NCI-H146 treated with DMSO at 0.1 percent for 48 hours (cell line): ENCODE data around the gene KIAA0040.

Experiments
- DNase-seq: peaks from one replicate; lab custom pipeline; 2025; ENCODE audit not compliant: unreplicated experiment; lab: John Stamatoyannopoulos, UW

Gene KIAA0040

DNA sequence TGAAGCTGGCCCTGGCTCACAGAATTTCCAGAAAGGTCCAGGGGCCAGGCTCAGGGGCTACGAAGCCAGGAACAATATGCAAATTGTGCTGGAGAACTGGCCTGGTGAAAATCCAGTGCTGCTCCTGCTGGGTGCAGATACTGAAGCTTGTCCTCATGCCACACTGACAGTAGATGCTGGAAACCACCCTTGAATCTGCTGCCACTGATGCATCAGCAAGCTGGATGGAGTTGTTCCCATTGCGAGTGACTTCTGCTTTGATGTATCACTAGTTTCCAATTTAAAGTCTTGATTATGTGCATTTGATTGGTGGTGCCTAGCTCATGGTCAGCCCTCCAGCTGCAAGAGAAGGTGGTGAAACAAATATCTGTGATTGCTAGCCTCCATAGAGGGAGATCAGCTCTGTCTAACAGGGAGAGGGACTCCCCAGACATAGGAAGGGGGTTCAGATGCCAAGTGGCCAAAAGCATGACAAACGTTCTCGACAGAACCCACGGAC, 11.0 kb upstream of the KIAA0040 start:
- DNase-seq: no peak

DNA sequence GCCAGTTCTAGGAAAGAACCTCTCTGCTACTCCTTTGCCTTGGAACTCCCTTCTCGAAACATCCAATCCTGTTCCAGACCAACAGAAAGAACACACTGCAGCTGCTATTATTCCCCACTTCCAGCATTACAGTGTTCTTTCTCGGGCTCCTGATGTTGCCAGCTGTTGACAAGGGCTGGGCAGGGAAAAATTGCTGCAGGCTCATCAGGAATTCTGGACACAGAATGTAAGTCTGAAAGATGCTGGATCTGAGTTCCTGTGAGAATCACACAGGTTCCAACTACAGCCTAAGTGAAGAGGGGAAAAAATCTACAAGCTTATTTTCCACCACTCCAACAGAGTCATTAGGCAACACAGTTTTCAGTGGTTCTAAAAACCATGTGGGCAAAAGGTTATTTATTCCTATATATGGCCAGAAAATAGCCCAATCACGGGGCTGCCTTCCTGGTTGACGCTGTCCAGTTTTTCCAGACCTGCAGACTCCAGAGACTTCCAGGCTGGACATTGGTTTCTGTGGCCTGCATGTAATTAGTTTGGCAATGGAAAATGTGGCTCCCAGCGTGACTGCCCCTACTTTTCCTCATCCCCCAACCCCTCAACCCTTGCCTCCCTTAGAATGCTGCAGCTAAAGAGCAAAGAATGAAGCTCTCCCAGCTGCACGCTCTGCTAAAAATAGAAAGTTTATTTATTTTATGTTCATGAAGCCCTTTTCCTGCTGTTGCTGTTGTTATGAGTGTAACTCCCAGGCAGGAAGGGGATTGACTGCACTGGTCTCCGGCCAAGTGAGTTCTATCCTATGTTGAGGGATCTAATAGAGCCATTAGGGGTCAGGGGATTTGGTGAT, 8.3 kb upstream of the KIAA0040 start:
- DNase-seq: no peak

DNA sequence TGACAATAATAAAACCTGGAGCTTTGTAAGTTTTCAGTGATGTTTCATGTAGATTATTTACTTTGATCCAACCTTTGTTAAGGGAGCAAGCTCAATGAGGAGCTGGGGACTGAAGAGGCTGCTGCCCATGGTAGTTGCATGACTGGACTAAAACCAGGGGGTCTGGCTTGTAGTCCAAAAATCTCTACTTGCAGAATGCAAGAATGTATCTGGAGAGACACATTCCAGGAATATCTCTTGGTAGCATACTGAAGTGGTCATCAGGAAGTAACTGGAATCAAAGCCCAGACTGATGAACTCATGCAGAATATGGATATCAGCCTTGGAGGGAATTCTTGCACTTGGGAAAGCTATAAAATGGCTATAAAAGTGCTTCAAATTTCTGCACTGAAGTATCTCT, 5.8 kb upstream of the KIAA0040 start:
- no peak for DNase-seq

DNA sequence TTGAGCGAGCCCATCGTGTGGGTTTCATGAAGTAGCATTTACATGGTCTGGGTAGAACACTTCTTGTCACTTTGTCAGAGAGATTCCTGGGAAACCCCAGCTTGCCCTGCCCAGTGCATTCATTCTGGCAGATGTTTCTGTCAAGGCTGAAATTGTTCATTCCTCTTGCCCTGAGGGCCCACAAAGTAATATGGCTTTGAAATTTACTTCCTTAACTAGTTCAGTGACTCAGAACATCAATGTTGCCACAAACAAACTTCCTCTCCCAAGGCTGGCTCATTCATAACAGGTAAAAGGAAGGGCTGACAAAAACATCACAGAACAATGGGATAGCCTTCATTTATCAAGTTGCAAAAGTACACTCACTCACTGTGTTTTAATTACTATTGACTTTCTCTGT, 5.0 kb upstream of the KIAA0040 start:
- no peak for DNase-seq

DNA sequence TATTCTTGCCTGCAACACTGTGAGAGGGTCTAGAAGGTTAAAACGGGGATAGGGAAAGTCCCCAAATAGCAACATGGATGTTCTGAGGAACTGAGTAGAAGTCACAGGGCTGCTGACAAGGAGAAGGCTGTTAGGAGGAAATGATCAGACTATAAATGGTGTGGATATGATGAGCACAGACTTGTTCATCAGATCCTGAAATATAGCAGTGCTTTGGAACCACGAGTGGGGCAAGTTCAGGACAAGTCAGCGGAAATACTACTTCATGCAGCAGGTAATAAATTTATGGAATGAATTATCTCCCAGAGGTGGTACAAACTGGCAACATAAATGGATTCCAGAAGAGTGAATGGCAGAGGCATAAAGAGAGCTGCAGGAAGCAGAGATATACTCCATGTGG, 3.2 kb upstream of the KIAA0040 start:
- DNase-seq: no peak

DNA sequence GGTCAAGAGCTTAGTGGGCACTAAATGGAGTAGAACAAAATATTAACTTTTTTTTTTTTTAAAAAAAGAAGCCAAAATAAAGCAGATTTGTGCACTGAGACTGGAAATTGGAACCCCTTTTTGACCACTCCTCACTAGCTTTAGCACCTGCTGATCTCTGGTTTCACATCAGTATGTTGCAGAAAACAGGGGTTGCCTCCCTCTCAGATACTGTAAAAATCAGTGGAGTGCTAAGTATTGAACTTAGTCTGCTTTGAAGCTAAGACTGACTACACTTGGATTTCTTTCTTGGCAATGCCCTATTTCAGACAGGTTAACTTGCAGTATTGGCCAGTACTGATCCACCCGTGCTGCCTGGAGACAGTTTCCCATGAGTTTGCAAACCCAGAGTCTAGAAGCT, 2.7 kb upstream of the KIAA0040 start:
- no peak for DNase-seq

DNA sequence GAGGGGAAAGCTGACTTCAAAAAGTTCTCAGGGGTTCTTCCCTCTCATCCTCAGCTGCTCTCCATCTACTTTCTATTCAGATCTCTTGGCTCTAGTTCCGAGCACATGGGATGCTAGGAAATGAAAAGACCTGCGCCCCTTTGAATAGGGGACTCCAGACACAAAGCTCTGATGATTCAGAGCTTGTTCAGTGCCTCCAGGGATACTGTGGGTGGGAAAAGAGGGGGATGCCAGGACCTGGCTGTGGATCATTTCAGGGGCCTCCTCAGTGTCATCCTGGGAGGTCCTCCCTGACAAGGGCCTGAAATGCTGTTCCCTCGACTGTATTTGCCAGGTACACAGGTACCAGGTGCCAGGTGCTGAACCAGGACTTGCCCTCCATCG, 943 bp upstream of the KIAA0040 start:
- DNase-seq: no peak

DNA sequence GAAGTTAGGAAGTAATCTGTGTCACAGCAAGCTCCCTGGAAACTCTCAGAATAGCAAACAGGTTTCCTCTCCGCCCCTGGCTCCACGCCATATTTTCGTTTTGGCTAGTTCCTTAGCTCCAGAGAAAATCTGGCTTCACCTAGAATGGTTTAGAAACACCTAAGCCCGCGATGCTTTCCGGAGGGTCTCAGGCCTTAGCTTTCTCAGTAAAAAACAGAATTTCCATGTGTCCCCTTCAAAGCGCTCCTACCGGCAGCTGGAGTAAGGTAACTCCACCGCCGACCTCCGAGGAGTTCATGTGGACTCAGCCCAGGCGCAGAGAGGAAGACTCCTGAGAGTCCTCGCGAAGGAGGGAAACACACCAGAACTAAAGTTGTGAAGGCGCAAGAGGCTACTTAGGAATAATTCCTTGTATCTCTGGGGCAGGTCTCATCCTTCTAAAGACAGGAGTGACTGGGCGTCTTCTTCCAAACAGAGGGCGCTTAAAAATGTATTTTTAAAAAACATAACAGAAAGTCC, 406 bp downstream of the KIAA0040 start:
- no peak for DNase-seq

DNA sequence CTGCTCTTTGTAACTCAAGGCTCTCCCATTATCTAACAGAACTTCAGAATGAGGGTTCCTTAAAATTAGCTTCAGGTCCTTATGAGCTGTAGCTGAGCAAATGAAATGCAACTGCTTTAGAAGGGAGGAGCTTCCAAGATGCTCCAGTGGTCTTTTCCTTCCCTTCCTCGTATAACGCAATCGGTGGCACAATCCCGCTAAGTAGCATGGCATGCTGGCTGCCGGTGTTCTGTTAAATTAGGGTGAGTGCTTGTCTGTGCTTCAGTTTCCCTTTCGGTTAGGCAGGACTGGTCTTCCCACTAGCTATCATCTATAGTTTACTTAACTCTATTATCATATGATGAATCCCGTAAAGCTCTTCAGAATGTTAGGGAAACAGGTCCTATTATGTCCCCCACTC, 917 bp downstream of the KIAA0040 start:
- no peak for DNase-seq

DNA sequence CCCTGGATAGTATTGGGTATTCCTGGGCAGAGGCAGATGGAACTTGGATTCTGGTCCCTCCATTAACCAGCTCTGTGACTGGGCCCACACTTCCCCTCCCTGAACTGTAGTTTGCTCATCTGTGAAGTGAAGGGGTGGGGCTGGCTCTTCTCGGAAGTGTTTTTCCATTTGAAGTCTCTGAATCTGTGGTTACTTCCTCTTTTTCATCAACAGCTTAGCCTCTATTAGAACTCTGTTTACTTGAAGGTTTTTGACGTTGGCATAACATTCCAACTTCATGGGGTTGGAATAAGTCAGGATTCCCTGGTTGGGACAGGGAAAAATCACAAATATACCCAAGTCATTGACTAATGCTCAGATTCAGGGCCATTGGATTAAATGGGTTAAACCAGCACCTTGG, 3.6 kb downstream of the KIAA0040 start:
- DNase-seq: no peak

DNA sequence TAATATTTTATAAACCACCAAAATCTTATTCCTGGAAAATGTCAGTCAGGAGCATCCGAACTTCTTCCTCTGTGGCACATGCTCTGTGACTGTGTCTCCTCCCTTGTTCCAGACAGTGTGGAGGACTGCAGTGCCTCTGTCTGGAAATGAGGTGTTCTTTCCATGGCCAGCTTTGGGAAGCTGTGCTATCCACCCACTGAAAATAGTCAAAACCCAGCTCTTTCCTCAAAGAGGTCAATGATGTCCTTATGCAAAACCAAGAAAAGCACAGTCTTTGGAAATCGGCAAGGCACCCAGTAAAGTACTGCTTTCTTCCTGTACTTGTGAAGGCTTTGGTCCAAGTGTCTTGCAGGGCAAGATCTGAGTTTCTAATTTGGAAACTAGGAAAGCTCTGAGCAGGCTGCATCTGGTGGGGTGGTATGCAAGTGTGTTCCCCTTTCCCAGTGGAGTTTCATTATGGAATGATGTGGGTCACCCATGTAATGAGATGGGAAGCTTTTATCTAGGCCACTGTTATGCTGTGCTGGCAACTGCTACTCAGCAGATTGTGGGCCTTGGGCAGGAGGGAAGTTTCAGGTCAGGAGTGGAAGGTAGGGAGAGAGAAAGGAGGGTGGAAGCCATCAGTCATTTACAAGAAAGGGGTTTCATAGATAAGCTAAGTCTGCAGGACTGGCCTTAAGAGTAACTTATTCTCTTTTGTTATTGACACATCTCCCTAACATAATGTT, 6.0 kb downstream of the KIAA0040 start:
- no peak for DNase-seq

DNA sequence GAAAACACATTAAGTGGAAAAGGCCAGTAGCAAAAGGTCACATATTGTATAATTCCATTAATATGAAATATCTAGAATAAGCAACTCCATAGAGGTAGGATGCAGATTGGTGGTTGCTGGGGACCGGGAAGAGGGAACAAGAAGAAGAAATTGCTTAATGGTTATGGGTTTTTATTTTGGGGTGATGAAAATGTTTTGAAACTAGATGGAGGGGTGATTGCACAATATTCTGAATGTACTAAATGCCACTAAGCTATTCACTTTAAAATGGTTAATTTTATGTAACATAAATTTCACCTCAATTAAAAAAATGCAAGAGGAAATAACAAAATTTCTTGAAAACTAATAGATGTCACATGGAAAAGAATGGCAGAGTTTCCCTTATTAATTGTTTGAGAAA, 6.7 kb downstream of the KIAA0040 start:
- DNase-seq: no peak

DNA sequence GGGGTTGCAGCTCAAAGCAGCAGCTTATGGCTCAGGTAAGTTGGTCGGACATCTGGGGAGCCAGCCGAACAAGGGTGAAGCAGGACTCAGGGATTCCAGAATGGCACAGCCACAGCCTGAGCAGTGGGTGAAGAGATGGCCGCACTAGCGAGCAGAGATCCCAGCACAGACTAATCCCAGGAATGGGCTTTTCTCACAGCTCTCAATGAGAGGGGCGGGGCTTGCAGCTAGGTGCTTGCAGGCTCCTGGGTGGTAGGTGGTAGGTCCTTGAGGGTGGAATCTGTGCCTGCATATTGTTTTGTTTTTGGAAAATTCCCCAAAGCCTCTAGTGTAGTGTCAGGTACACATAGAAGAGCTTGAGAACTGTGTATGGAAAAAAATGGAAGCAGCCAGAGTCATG, 9.0 kb downstream of the KIAA0040 start:
- no peak for DNase-seq

DNA sequence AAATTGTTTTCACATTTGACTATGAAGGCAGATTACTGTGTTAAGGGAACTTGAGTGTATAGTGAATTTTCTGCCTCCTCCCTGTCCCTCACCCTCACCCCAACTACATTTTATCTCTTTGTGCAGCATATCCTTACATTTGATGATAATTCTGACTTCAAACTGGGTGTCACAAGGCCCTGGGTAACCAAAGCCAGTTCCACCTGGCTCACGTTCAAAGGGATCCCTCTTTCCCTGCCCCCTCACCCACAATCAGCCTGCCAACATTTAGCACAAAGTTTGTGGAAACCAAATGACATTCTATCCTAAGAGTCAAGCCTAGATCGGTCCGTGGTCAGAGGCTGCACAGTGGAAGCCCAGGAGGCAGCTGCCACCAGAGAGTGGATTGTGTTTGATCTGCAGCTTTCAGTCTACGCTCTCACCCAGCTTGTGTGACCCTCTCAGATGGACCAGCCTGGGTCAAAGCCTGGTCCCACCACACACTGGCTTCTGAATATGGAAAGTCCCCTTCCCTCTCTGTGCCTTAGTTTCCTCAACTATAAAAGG, 10.3 kb downstream of the KIAA0040 start:
- DNase-seq: no peak

DNA sequence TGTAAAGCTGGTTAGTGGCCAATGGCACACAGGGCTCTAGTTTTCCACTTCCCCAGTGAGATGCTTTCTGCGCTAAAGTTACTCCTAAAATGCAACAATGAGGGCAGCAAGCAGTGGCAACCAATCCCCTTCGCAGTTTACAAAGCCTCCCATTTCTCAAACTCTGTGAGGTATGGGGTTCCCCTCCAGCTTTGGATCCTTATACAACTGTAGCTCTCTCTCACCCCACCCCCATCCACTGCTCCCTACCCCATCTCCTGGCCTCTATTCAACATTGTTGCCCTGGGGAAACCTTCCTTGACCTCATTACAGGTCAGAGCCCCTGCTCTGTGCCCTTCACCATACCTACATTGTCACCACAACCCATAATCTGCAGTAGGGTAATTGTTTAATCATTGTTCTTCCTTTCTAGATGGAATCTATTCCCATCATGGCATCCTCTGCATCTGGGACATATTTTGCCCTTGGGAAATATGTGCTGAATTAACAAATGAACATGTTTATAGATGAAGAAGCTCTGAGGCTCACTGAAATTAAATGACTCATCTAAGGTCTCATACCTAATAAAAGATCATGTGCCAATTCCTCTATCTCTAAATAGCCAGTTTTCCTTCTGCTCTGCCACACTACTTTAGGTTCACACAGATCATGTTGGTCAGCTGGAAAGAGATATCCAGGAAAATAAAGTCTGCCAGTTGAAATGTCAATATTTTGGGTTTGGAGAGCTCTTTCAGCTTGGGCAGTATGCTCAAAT, 12.6 kb downstream of the KIAA0040 start:
- DNase-seq: no peak

DNA sequence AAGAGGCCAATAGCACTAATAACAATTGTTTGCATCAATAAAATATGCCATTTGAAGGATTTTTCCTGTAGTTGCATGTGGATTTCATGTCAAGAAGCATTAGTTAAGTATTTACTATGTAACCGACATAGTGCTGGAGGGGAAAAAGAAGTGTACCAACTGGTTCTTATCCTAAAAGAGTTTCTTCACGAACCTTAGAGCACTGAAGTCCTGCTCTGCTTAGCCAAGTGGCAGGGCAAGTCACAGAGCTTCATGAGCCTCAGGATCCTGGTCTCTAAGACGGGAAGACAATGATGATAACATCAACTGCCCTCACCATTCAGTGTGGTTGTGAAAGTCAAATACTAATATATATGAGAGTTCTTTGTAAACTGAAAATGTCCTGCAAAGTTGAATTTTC, 14.1 kb downstream of the KIAA0040 start:
- no peak for DNase-seq

DNA sequence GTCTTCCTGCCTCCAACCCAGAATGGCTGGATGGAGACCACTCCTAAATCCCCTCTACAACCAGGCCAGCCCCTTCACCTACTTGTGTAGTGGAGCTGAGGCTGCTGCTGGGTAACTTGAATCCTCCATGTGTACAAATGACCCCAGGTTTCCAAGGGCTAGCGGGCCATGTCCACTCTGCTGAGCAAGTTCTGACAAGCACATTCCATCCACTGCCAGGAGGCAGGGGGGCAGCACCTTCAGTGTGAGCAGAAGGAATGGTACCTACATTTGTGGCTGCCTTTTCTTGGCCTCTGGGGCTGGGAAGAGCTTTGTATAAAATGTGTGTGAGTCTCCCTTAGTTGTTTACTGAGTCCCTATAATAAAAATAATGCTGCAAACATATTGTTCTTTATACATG, 14.5 kb downstream of the KIAA0040 start:
- DNase-seq: no peak

DNA sequence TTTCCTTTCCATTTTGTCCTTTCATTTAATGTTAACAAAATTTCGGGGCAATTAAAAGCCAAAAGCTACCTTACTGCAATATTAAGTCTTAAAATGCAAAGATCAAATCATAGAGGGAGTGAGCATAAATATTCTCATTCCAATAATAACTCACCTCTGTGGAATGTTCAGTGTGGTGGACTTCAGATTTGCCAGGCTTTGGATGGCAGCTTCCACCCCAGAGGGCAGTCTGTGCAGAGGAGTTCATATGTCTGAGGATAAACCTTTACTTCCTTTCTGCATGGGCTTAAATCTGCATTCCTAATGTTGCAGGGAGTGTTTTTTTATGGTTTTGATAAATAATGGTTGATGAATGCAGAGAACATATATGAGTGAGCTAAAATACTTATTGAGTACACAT, 16.3 kb downstream of the KIAA0040 start:
- no peak for DNase-seq

DNA sequence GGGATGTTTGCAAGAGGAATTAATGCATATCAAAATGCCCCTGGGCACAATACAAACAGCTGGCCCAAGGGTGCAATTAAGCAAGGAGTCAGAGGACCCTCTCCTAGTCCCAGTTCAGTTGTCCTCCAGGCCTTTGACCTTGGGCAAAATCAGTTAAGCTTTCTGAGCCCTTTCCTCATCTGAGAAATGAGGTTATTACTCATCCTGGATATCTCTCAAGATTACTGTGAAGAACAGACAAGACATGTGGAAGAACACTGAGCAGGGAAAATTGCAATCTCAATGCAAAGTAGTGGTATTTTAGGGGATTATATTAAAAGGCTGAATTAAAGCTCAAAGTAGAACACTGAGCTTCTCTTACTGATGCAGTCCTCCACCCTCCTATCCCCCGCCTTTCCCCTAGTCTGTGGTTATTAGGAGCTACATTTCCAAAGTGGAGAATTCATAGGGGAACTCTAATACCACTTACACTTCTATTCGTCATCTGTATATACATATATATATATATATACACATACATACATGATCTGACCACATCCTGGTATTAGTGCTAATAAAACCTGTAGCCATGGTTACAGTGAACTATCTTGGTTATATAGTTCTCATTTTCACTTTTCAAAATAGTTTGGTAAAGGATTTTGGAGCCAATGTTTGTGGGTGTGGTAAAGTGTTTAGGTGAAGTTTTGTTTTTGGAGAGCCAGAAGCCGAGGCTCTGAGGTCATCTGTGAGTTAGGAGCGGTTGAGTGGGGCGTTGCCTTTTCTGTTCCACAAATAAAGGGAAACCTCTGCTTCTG, 18.1 kb downstream of the KIAA0040 start:
- DNase-seq: no peak

DNA sequence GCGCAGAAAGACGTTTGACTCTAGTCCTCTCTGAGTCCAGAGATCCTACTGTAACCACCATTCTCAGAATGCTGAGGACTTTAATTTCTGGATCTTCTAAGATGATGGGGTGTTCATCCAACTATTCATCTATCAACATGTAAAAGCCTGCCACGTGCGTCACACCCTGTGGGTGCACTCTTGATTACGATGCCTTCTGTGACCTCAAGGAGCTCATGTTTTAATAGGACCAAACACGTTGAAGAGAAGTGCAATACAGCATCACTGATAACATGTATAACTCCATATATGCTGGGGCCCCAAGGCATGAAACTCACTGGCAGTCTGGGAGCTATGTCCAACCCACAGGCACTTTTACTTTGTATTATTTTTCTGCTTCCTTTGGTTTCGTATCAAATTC, 19.0 kb downstream of the KIAA0040 start:
- no peak for DNase-seq
